Spleen (tissue), 7 donors: ENCODE results near the gene SLC25A4.

Experiments used
- POLR2A ChIP-seq, 3 donors: fragments of 450-650 bp; IDR thresholded peaks; one replicate each; pipeline ENCODE4 v1.5.1; 2017; ENCODE audit warnings: antibody characterized with exemption in 3 of 3, mild to moderate bottlenecking in 1 of 3
- TF ChIP-seq, protein P1 (sequence below), 11 experiments: fragments of 200-600 bp in 7 of 11; fragments of 450-650 bp in 4 of 11; sonication (generic) in 4 of 11; IDR thresholded peaks in 8 of 11; conservative IDR thresholded peaks in 3 of 11; 1 replicate in 7 of 11; 2 replicates in 4 of 11; pipeline versions ENCODE4 v1.4.0 to v1.8.0; 2016 to 2021; ENCODE audit warnings: antibody characterized with exemption in 11 of 11, inconsistent platforms in 4 of 11, mild to moderate bottlenecking in 1 of 11
- donor health status: DM: no; HTN: no; CAD: no; lungs with moderate emphysema.
- donor health status: DM: no; HTN: no; CAD: no.
- donor health status: DM: no; HTN: no; CAD: no.

DNA sequence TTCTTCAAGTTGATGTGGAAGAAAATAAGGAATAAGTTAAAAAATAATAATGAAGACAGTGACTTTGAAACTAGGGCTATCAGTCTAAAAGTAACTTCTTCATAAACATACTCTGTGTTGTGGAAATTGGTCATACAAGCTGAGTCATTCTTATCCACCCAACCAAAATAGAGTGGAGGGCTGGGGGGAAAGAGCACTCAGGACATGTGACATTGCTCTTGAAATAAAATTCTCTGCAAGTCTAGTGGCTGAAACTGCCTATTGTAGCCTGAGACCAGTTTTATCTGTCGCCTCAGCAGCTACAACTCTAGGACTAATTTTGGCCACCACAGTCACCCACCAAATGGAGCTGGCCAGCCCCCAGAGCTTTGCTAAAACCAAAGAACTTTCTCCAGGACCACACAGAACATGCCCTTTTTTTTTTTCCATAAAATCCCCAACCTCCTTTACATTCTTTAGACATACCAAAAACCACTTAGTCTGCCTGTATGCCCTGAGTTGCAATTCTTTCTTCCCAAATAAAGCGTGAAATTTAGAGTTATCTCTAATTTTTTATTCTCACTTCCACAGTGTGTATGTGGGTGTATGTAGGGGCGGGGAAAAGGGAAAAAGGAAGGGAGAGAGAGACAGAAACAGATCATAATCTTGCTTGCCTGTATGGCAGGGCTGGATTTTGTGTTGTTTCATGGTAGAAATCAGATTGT lies 23.0 kb upstream of the SLC25A4 start:
- TF ChIP-seq, protein P1, sequence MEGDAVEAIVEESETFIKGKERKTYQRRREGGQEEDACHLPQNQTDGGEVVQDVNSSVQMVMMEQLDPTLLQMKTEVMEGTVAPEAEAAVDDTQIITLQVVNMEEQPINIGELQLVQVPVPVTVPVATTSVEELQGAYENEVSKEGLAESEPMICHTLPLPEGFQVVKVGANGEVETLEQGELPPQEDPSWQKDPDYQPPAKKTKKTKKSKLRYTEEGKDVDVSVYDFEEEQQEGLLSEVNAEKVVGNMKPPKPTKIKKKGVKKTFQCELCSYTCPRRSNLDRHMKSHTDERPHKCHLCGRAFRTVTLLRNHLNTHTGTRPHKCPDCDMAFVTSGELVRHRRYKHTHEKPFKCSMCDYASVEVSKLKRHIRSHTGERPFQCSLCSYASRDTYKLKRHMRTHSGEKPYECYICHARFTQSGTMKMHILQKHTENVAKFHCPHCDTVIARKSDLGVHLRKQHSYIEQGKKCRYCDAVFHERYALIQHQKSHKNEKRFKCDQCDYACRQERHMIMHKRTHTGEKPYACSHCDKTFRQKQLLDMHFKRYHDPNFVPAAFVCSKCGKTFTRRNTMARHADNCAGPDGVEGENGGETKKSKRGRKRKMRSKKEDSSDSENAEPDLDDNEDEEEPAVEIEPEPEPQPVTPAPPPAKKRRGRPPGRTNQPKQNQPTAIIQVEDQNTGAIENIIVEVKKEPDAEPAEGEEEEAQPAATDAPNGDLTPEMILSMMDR (IDR thresholded peaks at IDR 0.05 in 8 of 11, conservative IDR thresholded peaks at IDR 0.05 in 3 of 11): no peak
- TF ChIP-seq POLR2A (IDR thresholded peaks at IDR 0.05): no peak
